Adipocyte (in vitro differentiated cells): Measurements from ENCODE around the gene IER3.

ENCODE experiments used
- DNase-seq: peaks from one replicate; pipeline ENCODE4 v3.0.0-alpha.2; 2015; ENCODE audit warnings: low read depth
- H3K27me3 ChIP-seq: replicated peaks from 2 replicates; pipeline ENCODE4 v1.7.0; 2013; ENCODE audit warnings: mild to moderate bottlenecking, low read length, moderate library complexity; ENCODE audit not compliant: control insufficient read depth, insufficient read depth
- H3K36me3 ChIP-seq: 2 replicates; pipeline ENCODE4 v1.7.0; 2013; ENCODE audit warnings: low read length, mild to moderate bottlenecking, moderate library complexity; ENCODE audit not compliant: control insufficient read depth, insufficient read depth, severe bottlenecking
- H3K4me1 ChIP-seq: 2 replicates; pipeline ENCODE4 v1.7.0; 2013; ENCODE audit warnings: mild to moderate bottlenecking, low read length, moderate library complexity; ENCODE audit not compliant: control insufficient read depth, insufficient read depth
- H3K4me3 ChIP-seq: 2 replicates; pipeline ENCODE4 v1.7.0; 2013; ENCODE audit warnings: mild to moderate bottlenecking, low read length, moderate library complexity
- H3K9ac ChIP-seq: 2 replicates; pipeline ENCODE4 v1.7.0; 2013; ENCODE audit warnings: mild to moderate bottlenecking, low read length, moderate library complexity
- H3K9me3 ChIP-seq: 2 replicates; pipeline ENCODE4 v1.7.0; 2013; ENCODE audit warnings: mild to moderate bottlenecking, low read length, moderate library complexity; ENCODE audit not compliant: control insufficient read depth

IER3 gene

DNA sequence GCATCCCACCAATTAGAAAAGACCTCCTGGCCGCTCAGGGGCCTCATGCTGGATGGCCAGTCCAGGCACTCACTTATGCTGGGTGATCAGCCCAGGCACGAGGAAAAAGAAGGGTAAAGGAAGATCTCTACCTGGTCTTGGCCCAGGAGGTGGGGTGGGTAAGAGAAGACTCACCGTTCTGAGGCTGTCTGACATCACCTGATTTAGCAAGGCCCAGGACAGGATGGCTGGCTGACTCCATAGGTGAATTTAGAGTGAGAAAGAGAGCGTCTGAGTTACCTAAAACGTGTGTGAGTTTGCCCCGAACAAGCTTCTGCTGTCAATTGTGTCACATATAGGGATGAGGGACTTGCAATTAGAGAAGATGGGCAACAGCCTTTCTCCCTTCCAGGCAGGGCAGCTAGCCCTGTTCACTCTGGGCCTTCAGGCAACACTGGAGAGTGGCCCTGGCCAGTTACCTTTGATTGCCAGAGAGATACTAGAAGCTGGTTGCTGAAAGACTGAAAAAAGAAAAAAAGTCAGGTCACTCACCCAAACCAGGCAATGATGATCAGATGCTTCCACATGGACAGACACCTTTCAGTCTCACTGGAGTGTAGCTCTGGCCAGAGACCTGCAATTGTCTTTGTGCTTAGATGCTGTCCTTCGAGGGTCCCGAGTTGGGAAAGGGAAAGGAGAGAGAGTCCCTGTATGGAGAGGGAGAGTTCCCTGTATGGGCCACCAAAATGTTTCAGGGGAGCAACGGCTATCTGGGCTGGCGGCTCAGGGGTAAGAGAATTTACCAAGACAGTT is 35.7 kb upstream of the IER3 start:
- Histone ChIP-seq H3K27me3 (no peaks in the 10 kb centered on the region), H3K9ac (peak overlapping the region; percentile 68), H3K36me3 (no peaks in the 10 kb centered on the region), H3K4me1 (peaks cover 48% of the 10 kb centered on the region), H3K9me3 (no peaks in the 10 kb centered on the region), H3K4me3 (peak overlapping the region; percentile 62)
- DNase-seq = no peak

DNA sequence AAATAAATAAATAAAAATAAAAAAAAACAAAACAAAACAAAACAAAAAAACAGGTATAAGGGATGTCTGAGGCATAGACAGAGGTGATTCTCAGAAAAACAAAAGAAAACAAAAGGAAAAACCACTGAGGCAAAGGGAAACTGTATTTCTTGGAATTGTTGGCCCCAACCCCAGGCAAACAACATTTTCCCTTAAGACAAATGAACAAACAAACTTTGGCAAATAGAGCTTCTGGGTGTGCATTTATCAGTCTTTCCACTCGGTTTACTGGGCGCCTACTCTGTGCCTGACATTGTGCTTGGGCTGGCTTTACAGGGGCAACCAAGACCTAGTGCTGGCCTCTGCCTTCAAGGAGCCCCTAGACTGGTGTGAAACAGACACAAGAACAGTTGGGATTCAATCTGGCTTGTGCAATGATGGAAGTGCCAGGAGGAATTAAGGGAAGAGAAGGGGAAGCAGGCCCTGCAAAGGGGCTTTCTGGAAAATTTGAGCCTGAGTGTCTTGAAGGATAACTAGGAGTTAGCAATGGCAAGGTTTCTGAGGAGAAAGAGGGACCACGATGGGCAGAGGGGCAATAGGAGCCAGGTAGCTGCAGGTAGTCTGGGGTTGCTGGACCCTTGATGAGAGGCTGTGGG is 33.8 kb upstream of the IER3 start:
- Histone ChIP-seq H3K36me3 (no peaks in the 10 kb centered on the region), H3K27me3 (no peaks in the 10 kb centered on the region), H3K4me3 (no peak overlapping the region), H3K9me3 (no peaks in the 10 kb centered on the region), H3K4me1 (peaks cover 48% of the 10 kb centered on the region), H3K9ac (peak overlapping the region; percentile 68)
- no peak for DNase-seq

DNA sequence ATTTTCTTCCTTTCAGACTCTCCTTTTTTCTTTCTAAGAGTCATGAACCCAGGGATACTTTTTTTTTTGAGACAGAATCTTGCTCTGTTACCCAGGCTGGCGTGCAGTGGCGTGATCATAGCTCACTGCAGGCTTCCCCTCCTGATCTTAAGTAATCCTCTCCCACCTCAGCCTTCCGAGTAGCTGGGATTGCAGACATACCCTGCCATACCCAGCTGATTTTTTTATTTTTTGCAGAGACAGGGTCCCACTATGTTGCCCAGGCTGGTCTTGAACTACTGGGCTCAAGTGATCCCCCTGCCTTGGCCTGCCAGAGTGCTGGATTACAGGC is 32.8 kb upstream of the IER3 start:
- no peaks in the 10 kb centered on the region for H3K27me3 ChIP-seq
- no peak for DNase-seq
- H3K36me3 ChIP-seq = no peaks in the 10 kb centered on the region
- peaks cover 41% of the 10 kb centered on the region for H3K4me1 ChIP-seq
- no peaks in the 10 kb centered on the region for H3K9me3 ChIP-seq
- H3K4me3 ChIP-seq = no peak overlapping the region
- H3K9ac ChIP-seq = no peak overlapping the region

DNA sequence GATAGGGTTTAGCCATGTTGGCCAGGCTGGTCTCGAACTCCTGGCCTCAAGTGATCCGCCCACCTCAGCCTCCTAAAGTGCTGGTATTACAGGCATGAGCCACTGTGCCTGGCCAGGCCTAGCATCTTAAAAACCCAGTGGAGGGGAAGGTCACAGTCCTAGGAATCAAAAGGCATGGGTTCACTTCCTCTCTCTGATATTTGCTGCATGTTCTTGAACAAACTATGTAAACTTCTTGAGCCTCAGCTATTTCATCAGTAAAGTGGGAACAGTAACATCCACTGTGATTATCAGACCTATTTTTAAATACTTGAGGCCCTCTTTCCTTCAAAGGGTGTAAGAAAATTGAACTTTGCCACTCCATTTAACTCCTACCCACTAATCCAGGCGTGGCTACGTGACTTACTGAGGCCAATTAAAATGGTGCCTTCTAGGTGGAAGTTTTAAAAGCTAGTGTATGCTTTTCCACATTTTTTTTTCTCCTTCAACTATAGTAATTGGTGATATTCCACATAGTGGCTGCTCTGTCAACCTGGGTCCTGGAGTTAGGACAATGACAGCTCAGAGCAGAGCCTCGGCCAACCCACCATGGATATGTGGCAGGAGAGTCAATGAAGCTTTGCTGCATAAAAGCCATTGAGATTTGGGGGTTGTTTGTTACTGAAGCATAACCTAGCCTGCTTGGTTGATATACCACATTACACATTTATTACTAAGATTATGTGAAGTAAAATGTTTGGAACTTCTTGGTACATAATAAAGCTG is 32.2 kb upstream of the IER3 start:
- DNase-seq = no peak
- H3K4me1 ChIP-seq = peaks cover 36% of the 10 kb centered on the region
- no peaks in the 10 kb centered on the region for H3K36me3 ChIP-seq
- no peaks in the 10 kb centered on the region for H3K27me3 ChIP-seq
- H3K9me3 ChIP-seq = no peaks in the 10 kb centered on the region
- no peak overlapping the region for H3K9ac ChIP-seq
- no peak overlapping the region for H3K4me3 ChIP-seq

DNA sequence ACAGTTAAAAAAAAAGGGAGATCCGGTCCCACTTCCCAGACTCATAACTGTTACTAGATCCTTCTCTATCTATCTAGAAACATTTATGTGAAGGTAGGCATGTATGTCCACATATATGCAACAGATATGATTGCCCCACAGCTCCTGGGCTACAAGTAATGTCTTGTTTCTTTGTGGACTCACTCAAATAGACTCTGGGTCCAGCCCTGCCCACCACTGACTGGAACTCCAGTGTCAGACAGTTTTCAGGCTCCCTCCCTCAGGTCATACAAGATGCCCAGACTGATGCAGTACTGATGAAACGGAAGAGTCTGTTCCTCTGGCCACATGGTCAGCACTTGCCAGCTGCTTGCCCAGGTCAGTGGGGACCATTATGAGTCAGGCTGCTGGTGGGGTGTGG is 30.8 kb upstream of the IER3 start:
- H3K36me3 ChIP-seq = no peaks in the 10 kb centered on the region
- no peaks in the 10 kb centered on the region for H3K9me3 ChIP-seq
- peaks cover 25% of the 10 kb centered on the region for H3K4me1 ChIP-seq
- no peak overlapping the region for H3K4me3 ChIP-seq
- H3K27me3 ChIP-seq = no peaks in the 10 kb centered on the region
- H3K9ac ChIP-seq = no peak overlapping the region
- DNase-seq = no peak

DNA sequence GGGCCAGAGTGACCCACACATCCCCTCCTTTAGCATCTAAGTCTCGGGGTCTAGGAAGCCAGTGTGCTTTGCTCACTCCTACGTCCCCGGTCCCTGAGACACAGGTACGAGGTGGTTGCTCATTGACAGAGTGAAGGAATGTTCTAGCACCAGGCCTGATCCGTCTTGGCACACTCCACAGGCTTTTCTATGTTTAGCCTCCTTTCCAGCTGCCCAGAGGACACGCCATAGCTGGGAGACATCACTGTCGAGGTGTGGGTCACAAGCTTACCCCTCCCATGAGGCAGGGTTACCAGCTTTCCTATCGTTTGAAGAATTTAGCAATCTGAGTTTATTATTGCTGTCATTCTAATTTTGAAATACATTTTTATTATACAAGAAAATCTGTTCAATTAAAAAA is 30.4 kb upstream of the IER3 start:
- no peak overlapping the region for H3K4me3 ChIP-seq
- H3K9ac ChIP-seq = no peak overlapping the region
- peaks cover 25% of the 10 kb centered on the region for H3K4me1 ChIP-seq
- no peak for DNase-seq
- no peaks in the 10 kb centered on the region for H3K36me3 ChIP-seq
- no peaks in the 10 kb centered on the region for H3K9me3 ChIP-seq
- H3K27me3 ChIP-seq = no peaks in the 10 kb centered on the region

DNA sequence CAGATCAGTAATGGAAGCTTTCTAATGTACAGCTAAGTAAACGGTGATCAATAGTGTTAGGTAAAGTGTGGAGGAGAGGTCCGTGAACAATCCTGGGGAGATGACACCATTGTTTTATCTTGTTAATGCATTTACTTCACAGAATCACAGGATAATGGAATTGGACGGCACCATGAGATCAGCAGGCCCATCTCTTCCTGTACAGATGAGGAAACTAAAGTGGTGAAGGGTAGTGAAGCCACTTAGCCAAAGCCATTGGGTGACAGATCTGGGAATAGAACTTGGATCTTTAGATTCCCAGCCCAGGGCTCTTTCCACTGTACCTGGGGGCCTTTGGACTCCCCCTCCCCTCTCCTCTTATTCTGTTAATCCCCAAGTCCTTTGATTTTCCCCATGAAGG is 26.2 kb upstream of the IER3 start:
- H3K9ac ChIP-seq = no peak overlapping the region
- no peaks in the 10 kb centered on the region for H3K9me3 ChIP-seq
- H3K4me1 ChIP-seq = peaks cover 24% of the 10 kb centered on the region
- no peaks in the 10 kb centered on the region for H3K36me3 ChIP-seq
- no peaks in the 10 kb centered on the region for H3K27me3 ChIP-seq
- no peak for DNase-seq
- no peak overlapping the region for H3K4me3 ChIP-seq

DNA sequence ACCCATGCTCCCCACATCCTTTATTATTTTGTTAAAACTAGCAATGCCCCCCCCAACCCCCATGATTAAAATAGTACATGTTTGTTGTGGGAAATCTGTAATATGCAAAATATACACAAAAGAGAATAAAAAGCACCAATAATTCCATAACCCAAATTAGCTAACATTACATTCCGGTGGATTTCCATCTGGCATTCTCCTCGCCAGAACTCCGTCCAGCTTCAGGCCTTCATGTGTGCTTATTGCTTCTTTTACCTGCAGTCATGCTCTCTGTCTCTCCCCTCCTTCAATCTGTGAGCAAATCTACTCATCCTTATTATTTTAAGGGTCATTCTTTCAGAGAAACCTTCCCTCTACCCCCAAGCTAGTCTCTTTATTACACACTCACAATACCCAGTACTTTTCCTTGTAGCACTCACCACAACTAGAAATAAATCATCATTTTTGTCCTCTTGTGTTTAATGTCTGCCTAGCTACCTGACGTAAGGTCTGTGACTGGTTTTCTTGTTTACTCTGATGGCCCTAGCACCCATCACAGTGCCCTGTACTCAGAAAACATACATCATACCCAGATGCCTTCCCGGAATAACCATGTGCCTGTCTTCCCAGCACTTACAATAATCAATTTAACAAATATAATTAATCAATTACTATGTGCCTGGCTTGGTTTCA is 25.6 kb upstream of the IER3 start:
- H3K9me3 ChIP-seq = no peaks in the 10 kb centered on the region
- DNase-seq = no peak
- no peaks in the 10 kb centered on the region for H3K27me3 ChIP-seq
- H3K4me3 ChIP-seq = no peak overlapping the region
- no peaks in the 10 kb centered on the region for H3K36me3 ChIP-seq
- peak overlapping the region; percentile 40 for H3K9ac ChIP-seq
- peaks cover 24% of the 10 kb centered on the region for H3K4me1 ChIP-seq

DNA sequence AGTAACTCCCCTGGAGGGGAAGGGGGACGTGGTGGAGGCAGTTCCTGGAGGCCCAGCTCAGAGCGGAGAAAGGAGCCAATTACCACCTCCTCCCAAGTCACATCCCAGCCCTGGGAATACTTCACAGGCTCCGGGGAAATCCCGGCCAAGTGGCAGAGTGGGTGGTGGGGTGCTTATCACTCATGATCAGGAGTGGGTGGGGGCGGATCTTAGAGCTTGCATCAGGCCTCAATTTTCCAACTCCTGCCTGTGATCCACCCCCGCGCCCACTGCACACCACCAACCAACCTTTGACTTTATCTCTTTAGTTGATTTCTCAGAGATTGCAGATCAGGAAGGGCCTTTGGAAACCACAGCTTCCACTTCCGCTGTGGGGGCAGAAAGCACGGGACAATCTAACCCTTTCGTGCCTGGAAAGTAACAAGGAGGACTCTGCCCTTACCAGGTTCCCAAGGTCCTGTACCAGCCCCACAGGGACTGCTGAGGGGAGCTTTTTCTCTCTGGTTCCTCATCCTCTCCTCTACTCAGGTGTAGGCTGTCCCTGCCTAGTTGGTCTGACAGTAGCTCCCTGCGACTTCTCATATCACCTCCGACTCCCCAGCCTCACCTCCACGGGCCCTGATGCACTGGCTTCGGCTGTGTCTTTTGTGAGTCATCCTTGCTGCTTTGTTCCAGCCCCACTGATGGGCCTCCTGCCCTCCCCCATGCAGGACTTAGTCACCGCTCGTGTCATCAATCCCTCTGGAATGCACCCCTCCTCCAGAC is 24.9 kb upstream of the IER3 start:
- no peaks in the 10 kb centered on the region for H3K27me3 ChIP-seq
- DNase-seq = peak; percentile 93
- H3K4me1 ChIP-seq = peaks cover 24% of the 10 kb centered on the region
- no peak overlapping the region for H3K4me3 ChIP-seq
- H3K36me3 ChIP-seq = no peaks in the 10 kb centered on the region
- no peaks in the 10 kb centered on the region for H3K9me3 ChIP-seq
- H3K9ac ChIP-seq = no peak overlapping the region

DNA sequence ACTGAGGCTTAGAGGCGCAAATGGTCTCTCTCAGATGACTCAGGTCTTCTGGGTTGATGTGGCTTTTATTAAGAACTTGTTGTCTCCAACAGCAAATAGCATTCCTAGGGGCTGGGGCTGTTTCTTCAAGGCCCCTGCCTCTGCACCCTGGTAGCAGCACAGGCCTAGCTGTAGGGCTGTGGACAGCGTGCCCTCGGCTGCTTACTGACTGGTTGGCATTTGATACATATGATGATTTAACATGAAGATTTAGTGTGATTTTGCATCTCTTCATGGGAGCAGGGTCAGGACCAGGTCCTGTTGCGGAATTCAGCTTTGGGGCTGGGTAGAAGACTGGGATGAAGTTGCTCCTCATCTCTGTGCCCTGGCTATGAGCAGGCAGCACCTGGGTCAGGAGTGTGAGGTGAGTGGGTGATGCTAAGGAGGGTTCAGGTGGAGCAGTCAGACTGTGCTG is 24.3 kb upstream of the IER3 start:
- Histone ChIP-seq H3K4me1 (peaks cover 24% of the 10 kb centered on the region), H3K4me3 (no peak overlapping the region), H3K27me3 (no peaks in the 10 kb centered on the region), H3K9ac (no peak overlapping the region), H3K36me3 (no peaks in the 10 kb centered on the region), H3K9me3 (no peaks in the 10 kb centered on the region)
- no peak for DNase-seq
